ENCODE results near the gene TBX4.

The TBX4 gene

DNA sequence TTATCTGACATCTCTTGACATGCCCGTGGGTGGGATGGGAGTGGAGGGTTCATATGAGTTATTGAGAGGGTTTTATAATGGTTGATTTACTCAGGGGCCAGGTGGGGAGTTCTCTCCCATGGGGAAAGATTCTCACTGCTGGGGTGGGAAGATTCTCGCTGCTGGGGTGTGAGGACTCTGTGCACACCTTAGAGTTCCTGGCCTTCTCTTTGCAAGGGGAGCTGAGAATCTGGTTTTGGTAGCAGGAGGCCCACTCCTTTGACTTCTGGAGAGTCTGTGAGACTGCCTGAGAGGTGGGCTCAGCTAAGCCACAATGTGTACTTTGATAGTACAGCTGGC is 31.5 kb downstream of the TBX4 start:
- no peak overlapping the region for H2AFZ ChIP-seq (ENCODE audit: low read length)
- TF ChIP-seq, protein P1, sequence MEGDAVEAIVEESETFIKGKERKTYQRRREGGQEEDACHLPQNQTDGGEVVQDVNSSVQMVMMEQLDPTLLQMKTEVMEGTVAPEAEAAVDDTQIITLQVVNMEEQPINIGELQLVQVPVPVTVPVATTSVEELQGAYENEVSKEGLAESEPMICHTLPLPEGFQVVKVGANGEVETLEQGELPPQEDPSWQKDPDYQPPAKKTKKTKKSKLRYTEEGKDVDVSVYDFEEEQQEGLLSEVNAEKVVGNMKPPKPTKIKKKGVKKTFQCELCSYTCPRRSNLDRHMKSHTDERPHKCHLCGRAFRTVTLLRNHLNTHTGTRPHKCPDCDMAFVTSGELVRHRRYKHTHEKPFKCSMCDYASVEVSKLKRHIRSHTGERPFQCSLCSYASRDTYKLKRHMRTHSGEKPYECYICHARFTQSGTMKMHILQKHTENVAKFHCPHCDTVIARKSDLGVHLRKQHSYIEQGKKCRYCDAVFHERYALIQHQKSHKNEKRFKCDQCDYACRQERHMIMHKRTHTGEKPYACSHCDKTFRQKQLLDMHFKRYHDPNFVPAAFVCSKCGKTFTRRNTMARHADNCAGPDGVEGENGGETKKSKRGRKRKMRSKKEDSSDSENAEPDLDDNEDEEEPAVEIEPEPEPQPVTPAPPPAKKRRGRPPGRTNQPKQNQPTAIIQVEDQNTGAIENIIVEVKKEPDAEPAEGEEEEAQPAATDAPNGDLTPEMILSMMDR (conservative IDR thresholded peaks at IDR 0.05; ENCODE audit: low read length) = no peak
- no peak for TF ChIP-seq EZH2phosphoT487 (IDR thresholded peaks at IDR 0.05; ENCODE audit: borderline replicate concordance)
- H4K20me1 ChIP-seq (ENCODE audit: insufficient read depth, low read length, poor library complexity, severe bottlenecking) = no peaks in the 10 kb centered on the region
- no peaks in the 10 kb centered on the region for H3K27me3 ChIP-seq (ENCODE audit: insufficient read depth, low read length, poor library complexity, severe bottlenecking)
- H3K4me2 ChIP-seq (ENCODE audit: low read depth, low read length, poor library complexity, severe bottlenecking) = no peak overlapping the region
- H3K9ac ChIP-seq (ENCODE audit: low read depth, low read length, poor library complexity, severe bottlenecking) = no peak overlapping the region
- no peaks in the 10 kb centered on the region for H3K9me2 ChIP-seq (replicated peaks; ENCODE audit: low read depth, low read length)
- H3K4me3 ChIP-seq (ENCODE audit: low read length, poor library complexity, severe bottlenecking) = no peak overlapping the region
- peaks cover 5% of the 10 kb centered on the region for H3K4me1 ChIP-seq (ENCODE audit: insufficient read depth, low read length, poor library complexity, severe bottlenecking)
- no peaks in the 10 kb centered on the region for H3K9me3 ChIP-seq (ENCODE audit: insufficient read depth, low read depth, low read length)
- H3F3A ChIP-seq (ENCODE audit: low read depth) = no peaks in the 10 kb centered on the region
- no peaks in the 10 kb centered on the region for H3K36me3 ChIP-seq (ENCODE audit: insufficient read depth, low read length)
- H3K79me2 ChIP-seq (ENCODE audit: insufficient read depth, low read length) = no peaks in the 10 kb centered on the region

DNA sequence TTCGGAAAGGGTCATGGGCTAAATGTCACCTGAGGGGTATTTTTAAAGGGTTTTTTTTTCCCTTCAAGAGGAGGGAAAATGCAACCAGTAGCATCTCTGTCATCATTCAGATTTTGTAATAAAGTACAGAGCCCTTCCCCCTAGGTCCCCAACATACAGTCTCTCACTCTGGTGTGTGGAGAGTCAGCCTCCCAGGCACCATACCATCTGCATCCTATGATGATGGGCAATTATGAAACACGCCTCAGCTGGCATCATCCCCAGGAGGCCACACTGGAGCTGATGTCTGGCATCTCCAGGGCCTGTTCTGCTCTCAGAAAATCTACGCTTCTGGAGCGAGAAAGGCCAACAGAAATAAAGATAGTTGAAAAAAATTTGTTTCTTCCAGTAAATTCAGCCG is 32.0 kb downstream of the TBX4 start:
- Histone ChIP-seq H3K9me3 (ENCODE audit: insufficient read depth, low read depth, low read length) (no peaks in the 10 kb centered on the region), H3K9ac (ENCODE audit: low read depth, low read length, poor library complexity, severe bottlenecking) (no peak overlapping the region), H3K79me2 (ENCODE audit: insufficient read depth, low read length) (no peaks in the 10 kb centered on the region), H3K4me2 (ENCODE audit: low read depth, low read length, poor library complexity, severe bottlenecking) (no peak overlapping the region), H3F3A (ENCODE audit: low read depth) (no peaks in the 10 kb centered on the region), H3K4me3 (ENCODE audit: low read length, poor library complexity, severe bottlenecking) (no peak overlapping the region), H4K20me1 (ENCODE audit: insufficient read depth, low read length, poor library complexity, severe bottlenecking) (no peaks in the 10 kb centered on the region), H3K36me3 (ENCODE audit: insufficient read depth, low read length) (no peaks in the 10 kb centered on the region), H3K4me1 (ENCODE audit: insufficient read depth, low read length, poor library complexity, severe bottlenecking) (peaks cover 5% of the 10 kb centered on the region), H3K27me3 (ENCODE audit: insufficient read depth, low read length, poor library complexity, severe bottlenecking) (no peaks in the 10 kb centered on the region), H3K9me2 (replicated peaks; ENCODE audit: low read depth, low read length) (no peaks in the 10 kb centered on the region), H2AFZ (ENCODE audit: low read length) (no peak overlapping the region)
- TF ChIP-seq EZH2phosphoT487 (IDR thresholded peaks at IDR 0.05; ENCODE audit: borderline replicate concordance) = no peak
- TF ChIP-seq, protein P1 (conservative IDR thresholded peaks at IDR 0.05; ENCODE audit: low read length) = no peak

DNA sequence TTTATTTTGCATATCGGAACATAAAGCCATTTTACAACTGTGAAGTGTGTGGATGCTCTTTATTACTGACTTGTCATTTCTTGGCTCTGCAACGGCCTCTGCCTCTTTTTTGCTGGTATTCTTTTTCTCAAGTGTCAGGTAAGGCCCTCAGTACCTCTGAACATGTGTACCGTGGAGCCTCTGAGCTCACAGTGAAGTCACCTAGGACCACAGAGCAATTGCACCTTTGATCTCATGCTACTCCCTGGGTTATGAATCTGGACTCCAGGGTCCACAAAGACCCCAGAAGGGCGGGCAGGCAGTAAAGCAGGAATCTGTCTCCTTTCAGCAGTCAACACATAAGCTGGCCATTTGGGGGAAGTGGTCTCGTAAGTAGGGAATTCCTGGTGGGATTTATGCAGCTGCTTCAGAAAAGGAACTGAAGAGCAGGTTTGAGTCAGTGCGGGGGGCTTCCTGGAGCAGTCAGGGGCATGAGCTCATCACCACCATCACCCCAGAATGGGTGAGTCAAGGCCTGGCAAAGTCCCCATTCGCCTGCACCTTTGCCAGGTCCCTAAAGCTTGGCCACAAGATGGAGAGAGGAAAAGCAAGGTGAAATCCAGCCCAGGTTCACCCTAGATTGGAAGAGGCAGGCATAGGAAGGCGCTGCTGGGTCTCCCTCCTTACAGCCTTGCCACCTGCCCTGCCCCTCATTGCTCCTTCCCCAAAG is 33.0 kb downstream of the TBX4 start:
- Histone ChIP-seq H3K4me1 (ENCODE audit: insufficient read depth, low read length, poor library complexity, severe bottlenecking) (peaks cover 5% of the 10 kb centered on the region), H3K9me2 (replicated peaks; ENCODE audit: low read depth, low read length) (no peaks in the 10 kb centered on the region), H3K9me3 (ENCODE audit: insufficient read depth, low read depth, low read length) (no peaks in the 10 kb centered on the region), H3K4me3 (ENCODE audit: low read length, poor library complexity, severe bottlenecking) (no peak overlapping the region), H4K20me1 (ENCODE audit: insufficient read depth, low read length, poor library complexity, severe bottlenecking) (no peaks in the 10 kb centered on the region), H3K36me3 (ENCODE audit: insufficient read depth, low read length) (no peaks in the 10 kb centered on the region), H2AFZ (ENCODE audit: low read length) (no peak overlapping the region), H3F3A (ENCODE audit: low read depth) (no peaks in the 10 kb centered on the region), H3K9ac (ENCODE audit: low read depth, low read length, poor library complexity, severe bottlenecking) (no peak overlapping the region), H3K79me2 (ENCODE audit: insufficient read depth, low read length) (no peaks in the 10 kb centered on the region), H3K27me3 (ENCODE audit: insufficient read depth, low read length, poor library complexity, severe bottlenecking) (no peaks in the 10 kb centered on the region), H3K4me2 (ENCODE audit: low read depth, low read length, poor library complexity, severe bottlenecking) (no peak overlapping the region)
- TF ChIP-seq, protein P1 (conservative IDR thresholded peaks at IDR 0.05; ENCODE audit: low read length) = no peak
- no peak for TF ChIP-seq EZH2phosphoT487 (IDR thresholded peaks at IDR 0.05; ENCODE audit: borderline replicate concordance)
